ENCODE data around the gene CFAP300. TPM values are rescaled to one million over a fixed set of nuclear protein-coding genes. Genes with fewer than 3 reads are reported as not detected.

The CFAP300 gene
- total RNA-seq, 1 donor from 2014 or later: 2.3 TPM

DNA sequence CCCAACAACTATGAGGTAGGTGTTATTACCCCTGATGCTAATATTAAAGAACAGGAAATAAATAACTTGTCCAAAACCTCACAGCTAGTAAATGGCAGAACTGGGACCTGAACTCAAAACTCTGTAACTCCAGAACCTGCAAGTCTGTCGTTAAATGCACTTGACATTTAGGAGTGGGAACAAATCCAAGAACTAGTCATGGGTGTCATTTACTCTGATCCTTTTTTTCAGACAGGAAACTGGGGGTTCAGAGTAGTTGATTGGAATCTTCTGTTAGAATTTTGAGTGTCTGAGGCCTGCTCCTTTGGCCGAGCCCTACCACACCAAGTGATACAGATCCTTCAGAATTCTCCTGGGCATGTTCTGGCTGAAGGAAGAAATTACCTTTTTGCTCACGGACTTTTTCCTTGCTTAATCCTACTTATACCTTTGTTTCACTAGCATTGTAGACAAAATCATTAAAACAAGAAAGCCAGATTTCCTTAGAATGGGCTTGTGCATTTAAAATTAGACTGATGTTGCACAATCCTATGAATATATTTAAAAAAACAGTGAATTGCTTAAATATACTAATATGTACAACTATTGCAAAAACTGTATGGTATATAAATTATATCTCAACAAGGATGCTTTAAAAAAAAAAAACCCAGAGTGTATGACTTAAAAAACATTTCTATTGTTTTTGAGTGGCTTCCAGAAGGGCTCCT lies 61.6 kb downstream of the CFAP300 start:
- peak overlapping the region; percentile 80 for H3K4me3 ChIP-seq
- no peaks in the 10 kb centered on the region for H3K9me3 ChIP-seq
- peaks cover 4% of the 10 kb centered on the region for H3K27me3 ChIP-seq
- peak overlapping the region; percentile 88 for H3K27ac ChIP-seq
- H3K4me1 ChIP-seq: peaks cover 6% of the 10 kb centered on the region
- TF ChIP-seq, protein P1, sequence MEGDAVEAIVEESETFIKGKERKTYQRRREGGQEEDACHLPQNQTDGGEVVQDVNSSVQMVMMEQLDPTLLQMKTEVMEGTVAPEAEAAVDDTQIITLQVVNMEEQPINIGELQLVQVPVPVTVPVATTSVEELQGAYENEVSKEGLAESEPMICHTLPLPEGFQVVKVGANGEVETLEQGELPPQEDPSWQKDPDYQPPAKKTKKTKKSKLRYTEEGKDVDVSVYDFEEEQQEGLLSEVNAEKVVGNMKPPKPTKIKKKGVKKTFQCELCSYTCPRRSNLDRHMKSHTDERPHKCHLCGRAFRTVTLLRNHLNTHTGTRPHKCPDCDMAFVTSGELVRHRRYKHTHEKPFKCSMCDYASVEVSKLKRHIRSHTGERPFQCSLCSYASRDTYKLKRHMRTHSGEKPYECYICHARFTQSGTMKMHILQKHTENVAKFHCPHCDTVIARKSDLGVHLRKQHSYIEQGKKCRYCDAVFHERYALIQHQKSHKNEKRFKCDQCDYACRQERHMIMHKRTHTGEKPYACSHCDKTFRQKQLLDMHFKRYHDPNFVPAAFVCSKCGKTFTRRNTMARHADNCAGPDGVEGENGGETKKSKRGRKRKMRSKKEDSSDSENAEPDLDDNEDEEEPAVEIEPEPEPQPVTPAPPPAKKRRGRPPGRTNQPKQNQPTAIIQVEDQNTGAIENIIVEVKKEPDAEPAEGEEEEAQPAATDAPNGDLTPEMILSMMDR (IDR thresholded peaks at IDR 0.05): no peak
- intact Hi-C loops (cut with DNase I): no loop called here
- DNase-seq (no peak), ATAC-seq (no peak)
- H3K36me3 ChIP-seq: no peaks in the 10 kb centered on the region

DNA sequence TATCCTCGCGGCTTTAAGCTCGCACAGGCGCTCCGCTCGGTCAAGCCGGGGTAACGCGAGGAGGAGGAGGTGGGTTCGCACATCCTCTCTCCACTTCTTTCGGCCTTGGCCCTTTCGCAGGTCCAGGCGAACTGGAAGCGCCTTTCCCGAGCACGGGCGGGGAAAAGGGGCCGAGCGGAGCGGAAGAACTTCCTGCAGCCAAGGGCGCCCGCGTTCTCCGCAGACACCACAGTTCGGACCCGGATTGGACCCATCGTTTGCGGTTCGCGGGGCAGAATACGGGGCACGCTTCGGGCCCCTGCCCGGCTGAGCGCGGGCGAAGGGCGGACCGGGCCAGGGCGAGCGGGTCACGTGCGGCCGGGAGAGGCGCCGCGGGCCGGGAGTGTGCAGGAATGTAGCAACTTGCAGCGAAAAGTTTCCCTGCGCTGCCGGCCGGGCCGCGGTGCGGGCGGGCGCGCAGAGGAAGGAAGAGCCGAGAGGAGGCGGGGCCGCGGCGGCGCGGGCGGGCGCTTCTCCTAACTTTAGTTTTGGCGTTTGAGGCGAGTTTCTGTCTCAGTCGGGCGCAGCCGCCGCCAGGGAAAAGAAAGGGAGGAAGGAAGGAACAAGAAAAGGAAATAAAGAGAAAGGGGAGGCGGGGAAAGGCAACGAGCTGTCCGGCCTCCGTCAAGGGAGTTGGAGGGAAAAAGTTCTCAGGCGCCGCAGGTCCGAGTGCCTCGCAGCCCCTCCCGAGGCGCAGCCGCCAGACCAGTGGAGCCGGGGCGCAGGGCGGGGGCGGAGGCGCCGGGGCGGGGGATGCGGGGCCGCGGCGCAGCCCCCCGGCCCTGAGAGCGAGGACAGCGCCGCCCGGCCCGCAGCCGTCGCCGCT lies 62.9 kb downstream of the CFAP300 start, which contains the start of gene YAP1:
TSS of gene YAP1 (plus strand) at position 552 of the 865 bp plus-strand sequence. CDS start 402 bp downstream, outside the sequence.
- Histone ChIP-seq H3K36me3 (peaks cover 10% of the 10 kb centered on the region), H3K27ac (peak within 1 kb of the TSS; percentile 88), H3K9me3 (no peaks in the 10 kb centered on the region), H3K27me3 (peaks cover 4% of the 10 kb centered on the region), H3K4me1 (peaks cover 13% of the 10 kb centered on the region), H3K4me3 (peak within 1 kb of the TSS; percentile 80)
- intact Hi-C loops (cut with DNase I): no loop called here
- ATAC-seq: peak; percentile 91
- peak; percentile 95 for DNase-seq
- TF ChIP-seq, protein P1 (IDR thresholded peaks at IDR 0.05): no peak

DNA sequence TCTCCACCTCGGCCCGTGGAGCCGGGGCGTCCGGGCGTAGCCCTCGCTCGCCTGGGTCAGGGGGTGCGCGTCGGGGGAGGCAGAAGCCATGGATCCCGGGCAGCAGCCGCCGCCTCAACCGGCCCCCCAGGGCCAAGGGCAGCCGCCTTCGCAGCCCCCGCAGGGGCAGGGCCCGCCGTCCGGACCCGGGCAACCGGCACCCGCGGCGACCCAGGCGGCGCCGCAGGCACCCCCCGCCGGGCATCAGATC lies 63.4 kb downstream of the CFAP300 start:
- Histone ChIP-seq H3K36me3 (peaks cover 10% of the 10 kb centered on the region), H3K4me3 (peak overlapping the region; percentile 80), H3K9me3 (no peaks in the 10 kb centered on the region), H3K4me1 (peaks cover 13% of the 10 kb centered on the region), H3K27ac (peak overlapping the region; percentile 88), H3K27me3 (peaks cover 4% of the 10 kb centered on the region)
- DNase-seq (no peak), ATAC-seq (peak; percentile 6)
- intact Hi-C loops (cut with DNase I): no loop called here
- TF ChIP-seq, protein P1 (IDR thresholded peaks at IDR 0.05): no peak

DNA sequence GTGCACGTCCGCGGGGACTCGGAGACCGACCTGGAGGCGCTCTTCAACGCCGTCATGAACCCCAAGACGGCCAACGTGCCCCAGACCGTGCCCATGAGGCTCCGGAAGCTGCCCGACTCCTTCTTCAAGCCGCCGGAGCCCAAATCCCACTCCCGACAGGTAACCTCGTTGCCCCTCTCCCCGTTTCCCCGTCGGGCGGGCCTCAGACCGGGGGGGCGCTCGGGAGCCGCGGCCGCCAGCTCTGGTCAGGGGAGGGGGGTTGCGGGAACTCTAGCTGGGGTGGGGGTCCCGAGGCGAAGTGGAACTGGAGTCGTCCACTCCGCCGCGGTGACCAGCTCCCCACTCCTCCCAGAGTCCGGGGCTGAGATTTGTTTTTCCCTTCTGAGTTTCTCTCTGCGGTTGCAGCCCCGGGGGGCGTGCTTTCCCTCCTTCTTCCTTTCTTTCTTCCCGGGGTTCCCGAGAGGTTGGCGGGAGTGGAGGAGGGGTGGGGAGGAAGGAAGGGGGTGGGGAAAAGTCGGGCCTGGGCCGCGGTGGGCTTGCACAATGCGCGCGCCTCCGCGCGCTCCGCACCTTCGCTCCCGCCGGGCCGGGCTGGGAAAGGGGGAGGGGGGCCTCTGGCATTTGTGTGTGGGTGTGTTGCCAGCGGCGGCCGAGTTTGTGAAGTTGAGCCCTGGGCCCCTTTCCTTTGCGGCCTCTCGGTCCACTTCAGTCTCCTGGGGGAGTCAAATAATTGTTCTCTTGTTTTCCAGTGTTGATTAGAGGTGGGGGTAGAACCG lies 64.0 kb downstream of the CFAP300 start:
- intact Hi-C loops (cut with DNase I): no loop called here
- peaks cover 4% of the 10 kb centered on the region for H3K27me3 ChIP-seq

More for the DNA sequence above, 64.0 kb downstream of the CFAP300 start:
- H3K4me1 ChIP-seq: peaks cover 18% of the 10 kb centered on the region
- H3K4me3 ChIP-seq: peak overlapping the region; percentile 80
- no peaks in the 10 kb centered on the region for H3K9me3 ChIP-seq
- DNase-seq (peak; percentile 92), ATAC-seq (peak; percentile 76)
- peak overlapping the region; percentile 88 for H3K27ac ChIP-seq
- peaks cover 10% of the 10 kb centered on the region for H3K36me3 ChIP-seq
- TF ChIP-seq, protein P1 (IDR thresholded peaks at IDR 0.05): peak; percentile 7
